ENCODE results near the gene IGFBP3.

DNA sequence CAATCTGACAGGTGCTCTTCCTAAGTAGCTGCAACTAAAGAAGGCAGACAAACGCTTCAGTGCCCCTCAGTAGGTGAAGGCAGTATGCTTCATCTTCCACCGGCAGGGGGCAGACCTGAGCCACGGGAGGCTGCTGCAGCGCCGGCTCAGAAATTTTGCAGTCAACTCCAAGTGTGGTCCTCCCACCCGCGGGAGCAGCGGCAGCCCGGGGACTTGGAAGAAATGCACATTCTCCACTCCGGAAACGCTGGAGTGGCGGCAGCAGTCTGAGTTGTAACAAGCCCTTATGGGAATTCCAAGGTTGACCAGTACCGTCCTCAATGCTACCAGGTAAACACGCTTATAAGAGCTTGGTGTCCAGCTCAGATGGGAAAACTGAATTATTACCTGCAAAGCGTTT, 3.4 kb downstream of the IGFBP3 start:
- TF ChIP-seq CTCF (IDR thresholded peaks at IDR 0.05; ENCODE audit: low read length), result peak; percentile 94
- TF ChIP-seq EZH2 (optimal IDR thresholded peaks at IDR 0.05; ENCODE audit: low read depth, low read length), result no peak

Measured in MM.1S (cell line).